CD1c-positive myeloid dendritic cell (primary cell): ENCODE measurements around the gene RSBN1.
"Not testable (repeated sequence)": the region's sequence is repeated elsewhere in the genome, so short reads cannot be mapped to it uniquely, and the experiment has no call there.

Source experiments
- DNase-seq: peaks from one replicate; pipeline ENCODE4 v3.0.0-alpha.2; 2016; ENCODE audit errors: extremely low spot score

Gene RSBN1

GRCh38 chr1:113744114-113744513 lies 68.2 kb downstream of the RSBN1 start:
- no peak for DNase-seq

GRCh38 chr1:113742515-113742914 lies 69.8 kb downstream of the RSBN1 start:
- DNase-seq = no peak

- no peak for DNase-seq
Measured at GRCh38 chr1:113734357-113735055, 77.8 kb downstream of the RSBN1 start.

GRCh38 chr1:113732802-113733201 lies 79.5 kb downstream of the RSBN1 start:
- DNase-seq = no peak

GRCh38 chr1:113721010-113721409 lies 91.3 kb downstream of the RSBN1 start:
- no peak for DNase-seq

- DNase-seq = not testable (repeated sequence)
Measured at GRCh38 chr1:113718621-113719020, 93.7 kb downstream of the RSBN1 start.

- DNase-seq = not testable (repeated sequence)
Measured at GRCh38 chr1:113717506-113717905, 94.8 kb downstream of the RSBN1 start.

GRCh38 chr1:113714606-113715269 lies 97.5 kb downstream of the RSBN1 start:
- DNase-seq = no peak
